Epidermal melanocyte (primary cell): ENCODE results near the gene CTAGE9.

Experiments used
- DNase-seq: peaks from one replicate; pipeline ENCODE4 v3.0.0; 2011; ENCODE audit warnings: low spot score; ENCODE audit not compliant: insufficient read length

CTAGE9 gene

GRCh38 chr6:131678442-131678841, 32.4 kb downstream of the CTAGE9 start:
- DNase-seq: no peak

GRCh38 chr6:131673184-131673583, 37.6 kb downstream of the CTAGE9 start:
- DNase-seq: no peak

GRCh38 chr6:131669891-131670290, 40.9 kb downstream of the CTAGE9 start:
- DNase-seq: no peak

GRCh38 chr6:131663578-131664165, 47.1 kb downstream of the CTAGE9 start:
- no peak for DNase-seq

GRCh38 chr6:131660195-131660594, 50.6 kb downstream of the CTAGE9 start:
- DNase-seq: no peak
